Liver (tissue), 9 donors: ENCODE measurements around the gene GNPNAT1. TPM values are rescaled to one million over a fixed set of nuclear protein-coding genes. Genes with fewer than 3 reads are reported as not detected.
A peak's percentile ranks its signal among the peaks of the same experiment; 100 is the strongest.

Experiments used
- DNase-seq: peaks from one replicate; pipeline ENCODE4 v3.0.0-alpha.2; 2017; ENCODE audit warnings: low spot score
- H3K27ac ChIP-seq, 2 donors: one replicate each; pipeline ENCODE4 v1.7.0; 2013; ENCODE audit warnings: inconsistent platforms in 2 of 2, low read length in 2 of 2, control low read depth in 1 of 2, low read depth in 1 of 2, mild to moderate bottlenecking in 1 of 2
- H3K27me3 ChIP-seq, 4 donors: one replicate each; pipeline versions ENCODE4 v1.6.1 to v1.7.0; 2013; ENCODE audit warnings: low read length in 3 of 4, inconsistent platforms in 1 of 4, mild to moderate bottlenecking in 1 of 4, moderate library complexity in 1 of 4; ENCODE audit not compliant: control insufficient read depth in 4 of 4, insufficient read depth in 4 of 4
- H3K36me3 ChIP-seq, 4 donors: one replicate each; pipeline versions ENCODE4 v1.6.1 to v1.7.0; 2013; ENCODE audit warnings: low read length in 3 of 4, mild to moderate bottlenecking in 3 of 4, low read depth in 1 of 4, moderate library complexity in 1 of 4; ENCODE audit not compliant: control insufficient read depth in 4 of 4, insufficient read depth in 3 of 4
- H3K4me1 ChIP-seq, 4 donors: one replicate each; pipeline versions ENCODE4 v1.6.1 to v1.7.0; 2013; ENCODE audit warnings: low read length in 3 of 4, mild to moderate bottlenecking in 3 of 4, moderate library complexity in 1 of 4; ENCODE audit not compliant: control insufficient read depth in 4 of 4, insufficient read depth in 4 of 4
- H3K4me3 ChIP-seq, 3 donors: one replicate each; pipeline versions ENCODE4 v1.6.1 to v1.7.0; 2013; ENCODE audit warnings: low read length in 3 of 3, control low read depth in 1 of 3, low read depth in 1 of 3, mild to moderate bottlenecking in 1 of 3
- H3K9ac ChIP-seq, 2 donors: one replicate each; pipeline ENCODE4 v1.7.0; 2013; ENCODE audit warnings: low read length in 2 of 2, mild to moderate bottlenecking in 2 of 2, moderate library complexity in 2 of 2, control low read depth in 1 of 2, low read depth in 1 of 2
- H3K9me3 ChIP-seq, 4 donors: one replicate each; pipeline versions ENCODE4 v1.6.1 to v1.7.0; 2013; ENCODE audit warnings: low read length in 3 of 4; ENCODE audit not compliant: control insufficient read depth in 4 of 4
- EGR1 ChIP-seq, 2 donors: IDR thresholded peaks; 2 replicates each; pipeline ENCODE4 v1.6.1; 2016 to 2018; ENCODE audit warnings: antibody characterized with exemption in 2 of 2, low read depth in 2 of 2
- FOXA1 ChIP-seq: IDR thresholded peaks from 2 replicates; pipeline ENCODE4 v1.6.1; 2016; ENCODE audit warnings: antibody characterized with exemption
- FOXA2 ChIP-seq: IDR thresholded peaks from 2 replicates; pipeline ENCODE4 v1.6.1; 2016; ENCODE audit warnings: antibody characterized with exemption
- HNF4A ChIP-seq, 2 donors: conservative IDR thresholded peaks; 2 replicates each; pipeline ENCODE4 v1.6.1; 2016; ENCODE audit warnings: antibody characterized with exemption in 2 of 2, mild to moderate bottlenecking in 2 of 2
- HNF4G ChIP-seq: IDR thresholded peaks from 2 replicates; pipeline ENCODE4 v1.6.1; 2016; ENCODE audit warnings: antibody characterized with exemption
- JUND ChIP-seq, 2 donors: IDR thresholded peaks; 2 replicates each; pipeline ENCODE4 v1.6.1; 2016; ENCODE audit warnings: antibody characterized with exemption in 2 of 2
- NR2F2 ChIP-seq: IDR thresholded peaks from 2 replicates; pipeline ENCODE4 v1.6.1; 2016; ENCODE audit warnings: antibody characterized with exemption
- RAD21 ChIP-seq, 2 donors: IDR thresholded peaks; 2 replicates each; pipeline ENCODE4 v1.6.1; 2016; ENCODE audit warnings: antibody characterized with exemption in 2 of 2, mild to moderate bottlenecking in 2 of 2
- RXRA ChIP-seq, 2 donors: IDR thresholded peaks; 2 replicates each; pipeline ENCODE4 v1.6.1; 2017 to 2018; ENCODE audit warnings: antibody characterized with exemption in 2 of 2, mild to moderate bottlenecking in 1 of 2
- SP1 ChIP-seq: IDR thresholded peaks from 2 replicates; pipeline ENCODE4 v1.6.1; 2018; ENCODE audit warnings: antibody characterized with exemption, mild to moderate bottlenecking
- TAF1 ChIP-seq: conservative IDR thresholded peaks from 2 replicates; pipeline ENCODE4 v1.6.1; 2016; ENCODE audit warnings: antibody characterized with exemption, mild to moderate bottlenecking
- YY1 ChIP-seq: IDR thresholded peaks from 2 replicates; pipeline ENCODE4 v1.6.1; 2016; ENCODE audit warnings: antibody characterized with exemption, mild to moderate bottlenecking
- WGBS: extraction: QIAGEN DNeasy Blood & Tissue Kit; methylation state at CpG from one replicate; pipeline ENCODE4 v1.1.7; 2013; 5-methylcytosine and 5-hydroxymethylcytosine counted together
- polyA plus RNA-seq, 2 donors: library from polyadenylated mRNA; stranded (reverse) in 1 of 2; unstranded in 1 of 2; fragments of 200-250 nt in 1 of 2; fragments of >200 nt in 1 of 2; fragmentation: Nextera tagmentation in 1 of 2; extraction: Ambion mirVana in 1 of 2; gene quantifications; one replicate each; pipeline versions ENCODE4 v1.2.1 to v1.2.3, GENCODE V29; 2013 to 2015
- total RNA-seq, 2 donors: library from RNA; depleted of rRNA; stranded (reverse); fragments of >200 nt; gene quantifications; one replicate each; pipeline ENCODE4 v1.2.3, GENCODE V29; 2014
- TF ChIP-seq, protein P1 (sequence below): IDR thresholded peaks from 2 replicates; pipeline ENCODE4 v1.6.1; 2016; ENCODE audit warnings: antibody characterized with exemption
- TF ChIP-seq, protein P2 (sequence below): fragments of 150-350 bp; IDR thresholded peaks from 2 replicates; pipeline ENCODE4 v1.5.1; 2017; ENCODE audit warnings: improper control_type of control experiment, low read depth, low read length; ENCODE audit not compliant: missing input control
- TF ChIP-seq, protein P3 (sequence below): IDR thresholded peaks from 2 replicates; pipeline ENCODE4 v1.6.1; 2016; ENCODE audit warnings: antibody characterized with exemption, mild to moderate bottlenecking
- TF ChIP-seq, protein P4 (sequence below): IDR thresholded peaks from 2 replicates; pipeline ENCODE4 v1.6.1; 2016; ENCODE audit warnings: antibody characterized with exemption
- TF ChIP-seq, protein P5 (sequence below): IDR thresholded peaks from 2 replicates; pipeline ENCODE4 v1.6.1; 2016; ENCODE audit warnings: antibody characterized with exemption
- donor health status: healthy.
- donor health status: healthy.
- donor health status: healthy.
- donor health status: healthy.
- donor health status: healthy.

GNPNAT1 gene
- total and polyA plus RNA-seq, 4 donors = 24.9 to 50.9 (median 27.2) TPM

DNA sequence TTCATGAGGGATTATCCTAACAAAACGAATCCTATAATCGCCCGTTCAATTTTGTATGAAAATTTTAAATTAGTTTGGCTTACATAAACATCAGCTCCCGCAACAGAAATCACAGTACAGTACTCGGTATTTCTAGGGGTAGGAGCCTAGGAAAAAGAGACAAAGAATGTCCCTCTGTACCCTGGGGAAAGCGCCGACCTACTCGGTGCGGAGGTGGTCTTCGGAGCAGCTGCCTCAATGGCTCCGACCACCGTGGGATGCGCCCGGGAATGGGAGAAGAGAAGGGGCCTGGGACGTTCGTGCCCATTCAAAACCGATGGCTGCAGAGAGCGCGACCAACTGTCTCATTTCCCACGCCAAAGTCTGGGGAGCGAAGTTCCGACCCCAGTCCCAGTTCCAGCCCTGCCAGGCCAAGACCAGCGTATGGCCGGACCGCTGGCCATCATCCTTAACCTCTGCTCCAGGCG, 618 bp downstream of the GNPNAT1 start:
- TF ChIP-seq NR2F2 = no peak
- TF ChIP-seq, protein P1, sequence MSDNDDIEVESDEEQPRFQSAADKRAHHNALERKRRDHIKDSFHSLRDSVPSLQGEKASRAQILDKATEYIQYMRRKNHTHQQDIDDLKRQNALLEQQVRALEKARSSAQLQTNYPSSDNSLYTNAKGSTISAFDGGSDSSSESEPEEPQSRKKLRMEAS = no peak
- TF ChIP-seq FOXA1 = no peak
- TF ChIP-seq FOXA2 = no peak
- no peak for TF ChIP-seq HNF4G
- TF ChIP-seq, protein P2, sequence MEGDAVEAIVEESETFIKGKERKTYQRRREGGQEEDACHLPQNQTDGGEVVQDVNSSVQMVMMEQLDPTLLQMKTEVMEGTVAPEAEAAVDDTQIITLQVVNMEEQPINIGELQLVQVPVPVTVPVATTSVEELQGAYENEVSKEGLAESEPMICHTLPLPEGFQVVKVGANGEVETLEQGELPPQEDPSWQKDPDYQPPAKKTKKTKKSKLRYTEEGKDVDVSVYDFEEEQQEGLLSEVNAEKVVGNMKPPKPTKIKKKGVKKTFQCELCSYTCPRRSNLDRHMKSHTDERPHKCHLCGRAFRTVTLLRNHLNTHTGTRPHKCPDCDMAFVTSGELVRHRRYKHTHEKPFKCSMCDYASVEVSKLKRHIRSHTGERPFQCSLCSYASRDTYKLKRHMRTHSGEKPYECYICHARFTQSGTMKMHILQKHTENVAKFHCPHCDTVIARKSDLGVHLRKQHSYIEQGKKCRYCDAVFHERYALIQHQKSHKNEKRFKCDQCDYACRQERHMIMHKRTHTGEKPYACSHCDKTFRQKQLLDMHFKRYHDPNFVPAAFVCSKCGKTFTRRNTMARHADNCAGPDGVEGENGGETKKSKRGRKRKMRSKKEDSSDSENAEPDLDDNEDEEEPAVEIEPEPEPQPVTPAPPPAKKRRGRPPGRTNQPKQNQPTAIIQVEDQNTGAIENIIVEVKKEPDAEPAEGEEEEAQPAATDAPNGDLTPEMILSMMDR = no peak
- TF ChIP-seq EGR1 (IDR thresholded peaks at IDR 0.05; ENCODE audit: low read depth in 2 of 2) = no peak
- TF ChIP-seq RXRA (IDR thresholded peaks at IDR 0.05) = no peak
- no peak for TF ChIP-seq TAF1
- TF ChIP-seq SP1 = no peak
- TF ChIP-seq, protein P3, sequence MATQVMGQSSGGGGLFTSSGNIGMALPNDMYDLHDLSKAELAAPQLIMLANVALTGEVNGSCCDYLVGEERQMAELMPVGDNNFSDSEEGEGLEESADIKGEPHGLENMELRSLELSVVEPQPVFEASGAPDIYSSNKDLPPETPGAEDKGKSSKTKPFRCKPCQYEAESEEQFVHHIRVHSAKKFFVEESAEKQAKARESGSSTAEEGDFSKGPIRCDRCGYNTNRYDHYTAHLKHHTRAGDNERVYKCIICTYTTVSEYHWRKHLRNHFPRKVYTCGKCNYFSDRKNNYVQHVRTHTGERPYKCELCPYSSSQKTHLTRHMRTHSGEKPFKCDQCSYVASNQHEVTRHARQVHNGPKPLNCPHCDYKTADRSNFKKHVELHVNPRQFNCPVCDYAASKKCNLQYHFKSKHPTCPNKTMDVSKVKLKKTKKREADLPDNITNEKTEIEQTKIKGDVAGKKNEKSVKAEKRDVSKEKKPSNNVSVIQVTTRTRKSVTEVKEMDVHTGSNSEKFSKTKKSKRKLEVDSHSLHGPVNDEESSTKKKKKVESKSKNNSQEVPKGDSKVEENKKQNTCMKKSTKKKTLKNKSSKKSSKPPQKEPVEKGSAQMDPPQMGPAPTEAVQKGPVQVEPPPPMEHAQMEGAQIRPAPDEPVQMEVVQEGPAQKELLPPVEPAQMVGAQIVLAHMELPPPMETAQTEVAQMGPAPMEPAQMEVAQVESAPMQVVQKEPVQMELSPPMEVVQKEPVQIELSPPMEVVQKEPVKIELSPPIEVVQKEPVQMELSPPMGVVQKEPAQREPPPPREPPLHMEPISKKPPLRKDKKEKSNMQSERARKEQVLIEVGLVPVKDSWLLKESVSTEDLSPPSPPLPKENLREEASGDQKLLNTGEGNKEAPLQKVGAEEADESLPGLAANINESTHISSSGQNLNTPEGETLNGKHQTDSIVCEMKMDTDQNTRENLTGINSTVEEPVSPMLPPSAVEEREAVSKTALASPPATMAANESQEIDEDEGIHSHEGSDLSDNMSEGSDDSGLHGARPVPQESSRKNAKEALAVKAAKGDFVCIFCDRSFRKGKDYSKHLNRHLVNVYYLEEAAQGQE = no peak
- no peak for TF ChIP-seq JUND (IDR thresholded peaks at IDR 0.05)
- TF ChIP-seq, protein P4, sequence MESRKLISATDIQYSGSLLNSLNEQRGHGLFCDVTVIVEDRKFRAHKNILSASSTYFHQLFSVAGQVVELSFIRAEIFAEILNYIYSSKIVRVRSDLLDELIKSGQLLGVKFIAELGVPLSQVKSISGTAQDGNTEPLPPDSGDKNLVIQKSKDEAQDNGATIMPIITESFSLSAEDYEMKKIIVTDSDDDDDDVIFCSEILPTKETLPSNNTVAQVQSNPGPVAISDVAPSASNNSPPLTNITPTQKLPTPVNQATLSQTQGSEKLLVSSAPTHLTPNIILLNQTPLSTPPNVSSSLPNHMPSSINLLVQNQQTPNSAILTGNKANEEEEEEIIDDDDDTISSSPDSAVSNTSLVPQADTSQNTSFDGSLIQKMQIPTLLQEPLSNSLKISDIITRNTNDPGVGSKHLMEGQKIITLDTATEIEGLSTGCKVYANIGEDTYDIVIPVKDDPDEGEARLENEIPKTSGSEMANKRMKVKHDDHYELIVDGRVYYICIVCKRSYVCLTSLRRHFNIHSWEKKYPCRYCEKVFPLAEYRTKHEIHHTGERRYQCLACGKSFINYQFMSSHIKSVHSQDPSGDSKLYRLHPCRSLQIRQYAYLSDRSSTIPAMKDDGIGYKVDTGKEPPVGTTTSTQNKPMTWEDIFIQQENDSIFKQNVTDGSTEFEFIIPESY = no peak
- DNase-seq = no peak
- Histone ChIP-seq H3K27me3 (no peaks in the 10 kb centered on the region), H3K4me3 (peak overlapping the region; percentile 71 to 89 (median 84)), H3K27ac (peak overlapping the region; percentile 92 to 96), H3K36me3 (no peaks in the 10 kb centered on the region), H3K9ac (peak overlapping the region; percentile 84 to 94), H3K4me1 (peaks cover 3 to 18% (median 16%) of the 10 kb centered on the region in 4 donors), H3K9me3 (no peaks in the 10 kb centered on the region)
- WGBS = 1% methylated on average over 26 of the region's 26 CpGs

DNA sequence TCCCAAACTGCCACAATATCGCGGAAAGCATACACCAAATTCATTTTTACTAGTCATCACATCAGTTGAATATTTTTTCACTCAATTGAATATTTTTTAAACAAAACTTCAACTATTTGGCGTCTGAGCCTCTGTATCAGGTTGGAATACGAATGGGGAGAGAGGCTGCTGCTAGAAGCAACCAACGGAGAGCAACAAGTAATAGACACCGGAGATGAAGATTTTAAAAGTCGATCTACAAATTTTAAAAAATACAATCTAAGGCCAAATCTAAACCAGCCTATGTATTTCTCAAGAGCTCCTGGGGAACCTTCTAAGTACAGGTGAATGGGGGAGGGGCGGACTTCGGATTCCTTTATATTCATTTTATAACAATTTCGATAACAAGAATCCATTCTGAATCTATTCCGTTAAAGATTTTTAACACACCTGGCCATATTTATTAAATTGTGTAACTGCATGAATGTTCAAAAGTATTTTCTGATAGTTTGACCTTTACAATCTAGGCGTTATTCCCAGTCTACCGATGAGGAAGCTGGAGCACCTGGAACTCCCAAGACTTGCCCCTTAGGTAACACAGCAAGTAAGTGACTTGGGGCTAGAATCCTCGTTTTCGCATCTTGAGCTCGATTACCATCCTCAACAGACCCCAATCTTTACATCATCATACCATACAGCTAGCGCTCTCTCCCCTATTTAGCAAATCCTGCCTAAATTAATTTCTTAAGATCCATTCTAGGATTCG, 1.2 kb downstream of the GNPNAT1 start:
- H3K4me1 ChIP-seq = peaks cover 3 to 18% (median 16%) of the 10 kb centered on the region in 4 donors
- no peak for DNase-seq
- peak overlapping the region; percentile 71 to 89 (median 84) for H3K4me3 ChIP-seq
- no peaks in the 10 kb centered on the region for H3K9me3 ChIP-seq
- peak overlapping the region; percentile 92 to 96 for H3K27ac ChIP-seq
- 22% methylated on average over 18 of the region's 18 CpGs for WGBS
- H3K36me3 ChIP-seq = no peaks in the 10 kb centered on the region
- no peaks in the 10 kb centered on the region for H3K27me3 ChIP-seq
- H3K9ac ChIP-seq = peak overlapping the region; percentile 84 to 94
- TF ChIP-seq RAD21 (IDR thresholded peaks at IDR 0.05) = no peak
- TF ChIP-seq, protein P3 = no peak
- TF ChIP-seq RXRA (IDR thresholded peaks at IDR 0.05) = no peak
- TF ChIP-seq FOXA2 = no peak
- no peak for TF ChIP-seq YY1
- no peak for TF ChIP-seq JUND (IDR thresholded peaks at IDR 0.05)
- no peak for TF ChIP-seq EGR1 (IDR thresholded peaks at IDR 0.05; ENCODE audit: low read depth in 2 of 2)
- TF ChIP-seq, protein P1 = no peak
- no peak for TF ChIP-seq FOXA1
- TF ChIP-seq HNF4A (conservative IDR thresholded peaks at IDR 0.05) = no peak
- TF ChIP-seq, protein P5, sequence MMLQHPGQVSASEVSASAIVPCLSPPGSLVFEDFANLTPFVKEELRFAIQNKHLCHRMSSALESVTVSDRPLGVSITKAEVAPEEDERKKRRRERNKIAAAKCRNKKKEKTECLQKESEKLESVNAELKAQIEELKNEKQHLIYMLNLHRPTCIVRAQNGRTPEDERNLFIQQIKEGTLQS = no peak
